ENCODE data around the gene EBNA1BP2. TPM values are rescaled to one million over a fixed set of nuclear protein-coding genes. Genes with fewer than 3 reads are reported as not detected.
A peak's percentile ranks its signal among the peaks of the same experiment; 100 is the strongest.

EBNA1BP2 gene
- total RNA-seq, 1 experiment from 2014 or later = 109 TPM

DNA sequence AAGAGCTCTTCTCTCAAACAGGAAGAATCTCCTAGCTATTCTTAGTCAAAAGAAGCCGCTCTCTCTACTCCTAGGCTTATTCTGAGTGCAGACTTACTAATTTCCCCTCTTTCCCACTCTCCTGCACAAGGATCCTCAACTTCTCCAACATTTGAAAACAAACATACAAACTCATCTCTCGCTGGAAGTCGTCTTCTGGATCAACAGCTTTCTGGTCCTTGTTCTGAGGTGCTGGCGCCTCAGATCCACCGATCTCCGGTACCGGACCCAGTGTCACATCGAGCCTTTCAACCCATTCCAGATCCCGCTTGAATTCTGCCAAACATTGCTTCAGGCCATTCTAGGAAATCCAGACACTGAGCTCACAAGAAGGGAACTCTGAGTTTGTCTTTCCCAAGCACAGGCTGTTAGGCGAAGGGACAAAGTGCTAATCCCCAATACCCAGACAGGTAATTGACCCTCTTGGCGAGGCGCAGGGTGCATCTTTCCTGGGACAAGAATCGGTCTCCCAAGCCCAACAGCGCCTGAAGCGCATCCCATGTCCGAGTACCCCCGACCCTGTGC is 696 bp downstream of the EBNA1BP2 start:
- Histone ChIP-seq H3K9me3 (ENCODE audit: control insufficient read depth in 1 of 2, insufficient read depth in 1 of 2, low read depth in 1 of 2, low read length in 2 of 2) (no peaks in the 10 kb centered on the region), H3K9ac (ENCODE audit: low read length) (peak overlapping the region; percentile 92), H3K4me2 (ENCODE audit: low read length) (peak overlapping the region; percentile 94), H3K36me3 (ENCODE audit: control insufficient read depth in 1 of 2, insufficient read depth in 2 of 2, low read length in 2 of 2) (peaks cover 31 to 44% of the 10 kb centered on the region in 2 experiments), H3K4me1 (ENCODE audit: control insufficient read depth in 1 of 2, insufficient read depth in 2 of 2, low read length in 2 of 2) (peaks cover 5 to 7% of the 10 kb centered on the region in 2 experiments), H4K20me1 (ENCODE audit: insufficient read depth) (no peaks in the 10 kb centered on the region), H3K79me2 (ENCODE audit: insufficient read depth, low read length) (peaks cover 41% of the 10 kb centered on the region), H2AFZ (ENCODE audit: low read depth, low read length, poor library complexity, severe bottlenecking) (no peak overlapping the region), H3K4me3 (replicated peaks in 1 of 2; ENCODE audit: low read depth in 1 of 2, low read length in 2 of 2) (peak overlapping the region; percentile 97 to 98), H3K27ac (ENCODE audit: low read depth, low read length) (peak overlapping the region; percentile 65), H3K27me3 (ENCODE audit: insufficient read depth, low read length) (no peaks in the 10 kb centered on the region), H3K9me2 (ENCODE audit: insufficient read depth) (no peaks in the 10 kb centered on the region)
- RAD21 ChIA-PET (ENCODE audit: low non-redundant PET in 1 of 2, low total read pairs in 2 of 2, uncharacterized antibody in 2 of 2, unreplicated experiment in 2 of 2) = interaction anchor here in 1 of 2 experiments (0.7 kb wide), 1 partner anchor 257 kb away, joined by 3 read pairs; no protein-coding TSS in a partner anchor
- CTCF ChIA-PET = no interaction called here
- no peak; the same call in 1 of the 2 replicates for ATAC-seq
- intact Hi-C loops (cut with micrococcal nuclease) = no loop called here
- POLR2A ChIA-PET = interaction anchor here (1.0 kb wide), 1 partner anchor 324 kb away, joined by 3 read pairs; the partner anchor contains the start of gene ZNF691
- no peak for DNase-seq (ENCODE audit: low read depth, low spot score)
- BruUV-seq (replicated peaks) = no TSS peak
- TF ChIP-seq, protein P1, sequence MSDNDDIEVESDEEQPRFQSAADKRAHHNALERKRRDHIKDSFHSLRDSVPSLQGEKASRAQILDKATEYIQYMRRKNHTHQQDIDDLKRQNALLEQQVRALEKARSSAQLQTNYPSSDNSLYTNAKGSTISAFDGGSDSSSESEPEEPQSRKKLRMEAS (IDR thresholded peaks at IDR 0.05) = no peak
- TF ChIP-seq ELF1 (IDR thresholded peaks at IDR 0.05; ENCODE audit: borderline replicate concordance, low read depth) (no peak), SIN3A (IDR thresholded peaks at IDR 0.05; ENCODE audit: low read depth) (no peak), YY1 (IDR thresholded peaks at IDR 0.05; ENCODE audit: extremely low read depth, insufficient replicate concordance, low read depth, low read length) (no peak), SRF (IDR thresholded peaks at IDR 0.05; ENCODE audit: low read depth) (no peak), POLR2AphosphoS5 (IDR thresholded peaks at IDR 0.05; ENCODE audit: low read depth, low read length) (no peak), POLR2A (IDR thresholded peaks at IDR 0.05; ENCODE audit: borderline replicate concordance, extremely low read depth, insufficient read depth, insufficient read length) (no peak), TCF7L2 (IDR thresholded peaks at IDR 0.05; ENCODE audit: borderline replicate concordance, extremely low read depth, insufficient read depth, insufficient read length) (no peak), EZH2phosphoT487 (IDR thresholded peaks at IDR 0.05; ENCODE audit: borderline replicate concordance) (no peak), SP1 (IDR thresholded peaks at IDR 0.05; ENCODE audit: low read depth) (no peak), EZH2 (IDR thresholded peaks at IDR 0.05) (no peak), CBX3 (IDR thresholded peaks at IDR 0.05; ENCODE audit: low read depth) (no peak), CEBPB (IDR thresholded peaks at IDR 0.05; ENCODE audit: low read depth) (no peak)
- TF ChIP-seq, protein P2, sequence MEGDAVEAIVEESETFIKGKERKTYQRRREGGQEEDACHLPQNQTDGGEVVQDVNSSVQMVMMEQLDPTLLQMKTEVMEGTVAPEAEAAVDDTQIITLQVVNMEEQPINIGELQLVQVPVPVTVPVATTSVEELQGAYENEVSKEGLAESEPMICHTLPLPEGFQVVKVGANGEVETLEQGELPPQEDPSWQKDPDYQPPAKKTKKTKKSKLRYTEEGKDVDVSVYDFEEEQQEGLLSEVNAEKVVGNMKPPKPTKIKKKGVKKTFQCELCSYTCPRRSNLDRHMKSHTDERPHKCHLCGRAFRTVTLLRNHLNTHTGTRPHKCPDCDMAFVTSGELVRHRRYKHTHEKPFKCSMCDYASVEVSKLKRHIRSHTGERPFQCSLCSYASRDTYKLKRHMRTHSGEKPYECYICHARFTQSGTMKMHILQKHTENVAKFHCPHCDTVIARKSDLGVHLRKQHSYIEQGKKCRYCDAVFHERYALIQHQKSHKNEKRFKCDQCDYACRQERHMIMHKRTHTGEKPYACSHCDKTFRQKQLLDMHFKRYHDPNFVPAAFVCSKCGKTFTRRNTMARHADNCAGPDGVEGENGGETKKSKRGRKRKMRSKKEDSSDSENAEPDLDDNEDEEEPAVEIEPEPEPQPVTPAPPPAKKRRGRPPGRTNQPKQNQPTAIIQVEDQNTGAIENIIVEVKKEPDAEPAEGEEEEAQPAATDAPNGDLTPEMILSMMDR (IDR thresholded peaks at IDR 0.05 in 2 of 3, conservative IDR thresholded peaks at IDR 0.05 in 1 of 3; ENCODE audit: borderline replicate concordance in 1 of 3, insufficient read depth in 1 of 3, low read depth in 2 of 3, low read length in 2 of 3) = no peak
- TF ChIP-seq, protein P3, sequence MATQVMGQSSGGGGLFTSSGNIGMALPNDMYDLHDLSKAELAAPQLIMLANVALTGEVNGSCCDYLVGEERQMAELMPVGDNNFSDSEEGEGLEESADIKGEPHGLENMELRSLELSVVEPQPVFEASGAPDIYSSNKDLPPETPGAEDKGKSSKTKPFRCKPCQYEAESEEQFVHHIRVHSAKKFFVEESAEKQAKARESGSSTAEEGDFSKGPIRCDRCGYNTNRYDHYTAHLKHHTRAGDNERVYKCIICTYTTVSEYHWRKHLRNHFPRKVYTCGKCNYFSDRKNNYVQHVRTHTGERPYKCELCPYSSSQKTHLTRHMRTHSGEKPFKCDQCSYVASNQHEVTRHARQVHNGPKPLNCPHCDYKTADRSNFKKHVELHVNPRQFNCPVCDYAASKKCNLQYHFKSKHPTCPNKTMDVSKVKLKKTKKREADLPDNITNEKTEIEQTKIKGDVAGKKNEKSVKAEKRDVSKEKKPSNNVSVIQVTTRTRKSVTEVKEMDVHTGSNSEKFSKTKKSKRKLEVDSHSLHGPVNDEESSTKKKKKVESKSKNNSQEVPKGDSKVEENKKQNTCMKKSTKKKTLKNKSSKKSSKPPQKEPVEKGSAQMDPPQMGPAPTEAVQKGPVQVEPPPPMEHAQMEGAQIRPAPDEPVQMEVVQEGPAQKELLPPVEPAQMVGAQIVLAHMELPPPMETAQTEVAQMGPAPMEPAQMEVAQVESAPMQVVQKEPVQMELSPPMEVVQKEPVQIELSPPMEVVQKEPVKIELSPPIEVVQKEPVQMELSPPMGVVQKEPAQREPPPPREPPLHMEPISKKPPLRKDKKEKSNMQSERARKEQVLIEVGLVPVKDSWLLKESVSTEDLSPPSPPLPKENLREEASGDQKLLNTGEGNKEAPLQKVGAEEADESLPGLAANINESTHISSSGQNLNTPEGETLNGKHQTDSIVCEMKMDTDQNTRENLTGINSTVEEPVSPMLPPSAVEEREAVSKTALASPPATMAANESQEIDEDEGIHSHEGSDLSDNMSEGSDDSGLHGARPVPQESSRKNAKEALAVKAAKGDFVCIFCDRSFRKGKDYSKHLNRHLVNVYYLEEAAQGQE (IDR thresholded peaks at IDR 0.05; ENCODE audit: low read depth) = no peak
- TF ChIP-seq, protein P4, sequence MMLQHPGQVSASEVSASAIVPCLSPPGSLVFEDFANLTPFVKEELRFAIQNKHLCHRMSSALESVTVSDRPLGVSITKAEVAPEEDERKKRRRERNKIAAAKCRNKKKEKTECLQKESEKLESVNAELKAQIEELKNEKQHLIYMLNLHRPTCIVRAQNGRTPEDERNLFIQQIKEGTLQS (IDR thresholded peaks at IDR 0.05) = no peak
- TF ChIP-seq, protein P5, sequence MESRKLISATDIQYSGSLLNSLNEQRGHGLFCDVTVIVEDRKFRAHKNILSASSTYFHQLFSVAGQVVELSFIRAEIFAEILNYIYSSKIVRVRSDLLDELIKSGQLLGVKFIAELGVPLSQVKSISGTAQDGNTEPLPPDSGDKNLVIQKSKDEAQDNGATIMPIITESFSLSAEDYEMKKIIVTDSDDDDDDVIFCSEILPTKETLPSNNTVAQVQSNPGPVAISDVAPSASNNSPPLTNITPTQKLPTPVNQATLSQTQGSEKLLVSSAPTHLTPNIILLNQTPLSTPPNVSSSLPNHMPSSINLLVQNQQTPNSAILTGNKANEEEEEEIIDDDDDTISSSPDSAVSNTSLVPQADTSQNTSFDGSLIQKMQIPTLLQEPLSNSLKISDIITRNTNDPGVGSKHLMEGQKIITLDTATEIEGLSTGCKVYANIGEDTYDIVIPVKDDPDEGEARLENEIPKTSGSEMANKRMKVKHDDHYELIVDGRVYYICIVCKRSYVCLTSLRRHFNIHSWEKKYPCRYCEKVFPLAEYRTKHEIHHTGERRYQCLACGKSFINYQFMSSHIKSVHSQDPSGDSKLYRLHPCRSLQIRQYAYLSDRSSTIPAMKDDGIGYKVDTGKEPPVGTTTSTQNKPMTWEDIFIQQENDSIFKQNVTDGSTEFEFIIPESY (IDR thresholded peaks at IDR 0.05; ENCODE audit: extremely low read depth, insufficient replicate concordance, low read length) = no peak
